Fibroblast of lung (primary cell): Measurements from ENCODE around the gene CRTC1. TPM values are rescaled to one million over a fixed set of nuclear protein-coding genes. Genes with fewer than 3 reads are reported as not detected.

Experiments used
- DNase-seq, 2 donors: peaks; one replicate each; pipeline versions ENCODE4 v3.0.0 to v3.0.0-alpha.2; 2010; ENCODE audit warnings: low read depth in 2 of 2
- H2AFZ ChIP-seq: 2 replicates; pipeline ENCODE4 v1.5.1; 2012; ENCODE audit warnings: low read length, control low read depth, inconsistent platforms
- H3K27ac ChIP-seq: 2 replicates; pipeline ENCODE4 v1.5.1; 2011; ENCODE audit warnings: low read length, control low read depth; ENCODE audit not compliant: insufficient read depth
- H3K27me3 ChIP-seq: 2 replicates; pipeline ENCODE4 v1.5.1; 2011; ENCODE audit warnings: mild to moderate bottlenecking, low read length; ENCODE audit not compliant: control insufficient read depth, insufficient read depth
- H3K36me3 ChIP-seq: 2 replicates; pipeline ENCODE4 v1.5.1; 2011; ENCODE audit warnings: low read length; ENCODE audit not compliant: control insufficient read depth, insufficient read depth
- H3K4me1 ChIP-seq: 2 replicates; pipeline ENCODE4 v1.5.1; 2011; ENCODE audit warnings: low read length; ENCODE audit not compliant: control insufficient read depth, insufficient read depth; ENCODE audit errors: extremely low read depth
- H3K4me2 ChIP-seq: 2 replicates; pipeline ENCODE4 v1.5.1; 2011; ENCODE audit warnings: low read length, control low read depth; ENCODE audit not compliant: insufficient read depth; ENCODE audit errors: extremely low read depth
- H3K4me3 ChIP-seq, 4 experiments: fragments of 200-600 bp in 1 of 4; sonication (generic) in 1 of 4; replicated peaks in 1 of 4; 2 replicates each; pipeline ENCODE4 v1.5.1; 2011 to 2016; ENCODE audit warnings: low read length in 4 of 4, low read depth in 3 of 4, mild to moderate bottlenecking in 3 of 4, control low read depth in 2 of 4, inconsistent platforms in 1 of 4, mixed read lengths in 1 of 4; ENCODE audit not compliant: insufficient read depth in 1 of 4; ENCODE audit errors: control extremely low read depth in 1 of 4
- H3K79me2 ChIP-seq: 2 replicates; pipeline ENCODE4 v1.5.1; 2012; ENCODE audit warnings: mild to moderate bottlenecking, low read length, inconsistent platforms; ENCODE audit not compliant: control insufficient read depth, insufficient read depth
- H3K9ac ChIP-seq: 2 replicates; pipeline ENCODE4 v1.5.1; 2011; ENCODE audit warnings: mild to moderate bottlenecking, low read length, control low read depth; ENCODE audit not compliant: insufficient read depth
- H3K9me3 ChIP-seq: 2 replicates; pipeline ENCODE4 v1.5.1; 2012; ENCODE audit warnings: low read depth, low read length; ENCODE audit not compliant: control insufficient read depth, insufficient read depth
- H4K20me1 ChIP-seq: 2 replicates; pipeline ENCODE4 v1.5.1; 2011; ENCODE audit warnings: low read length; ENCODE audit not compliant: control insufficient read depth, insufficient read depth; ENCODE audit errors: extremely low read depth
- EZH2 ChIP-seq: IDR thresholded peaks from 2 replicates; pipeline ENCODE4 v1.5.1; 2012; ENCODE audit warnings: low read length, control low read depth, mild to moderate bottlenecking; ENCODE audit errors: missing control alignments
- polyA plus RNA-seq, 2 donors: library from polyadenylated mRNA; depleted of rRNA in 1 of 2; stranded (reverse) in 1 of 2; unstranded in 1 of 2; fragments of >200 nt; gene quantifications; 2 replicates each; pipeline ENCODE4 v1.2.1, GENCODE V29; 2011 to 2012; ENCODE audit warnings: missing spikeins in 1 of 2
- total RNA-seq: library from RNA; depleted of rRNA; stranded (reverse); fragments of >200 nt; gene quantifications from 2 replicates; pipeline ENCODE4 v1.2.1, GENCODE V29; 2014
- TF ChIP-seq, protein P1 (sequence below), 2 donors: IDR thresholded peaks in 1 of 2; conservative IDR thresholded peaks in 1 of 2; 1 replicate in 1 of 2; 2 replicates in 1 of 2; pipeline ENCODE4 v1.5.1; 2011 to 2012; ENCODE audit warnings: low read length in 2 of 2, control low read depth in 1 of 2, inconsistent platforms in 1 of 2, low read depth in 1 of 2, mild to moderate bottlenecking in 1 of 2

Gene CRTC1
- total and polyA plus RNA-seq, 2 donors (not counting 1 experiment from before 2014, with no cell fraction given), result 1.2 to 2.0 TPM

GRCh38 chr19:18709546-18709945 is 26.1 kb downstream of the CRTC1 start:
- no peak overlapping the region for H3K4me3 ChIP-seq
- DNase-seq, result no peak
- no peaks in the 10 kb centered on the region for H4K20me1 ChIP-seq
- H3K36me3 ChIP-seq, result no peaks in the 10 kb centered on the region
- no peak overlapping the region for H3K9ac ChIP-seq
- H3K27ac ChIP-seq, result no peak overlapping the region
- no peaks in the 10 kb centered on the region for H3K9me3 ChIP-seq
- H3K79me2 ChIP-seq, result no peaks in the 10 kb centered on the region
- no peak overlapping the region for H3K4me2 ChIP-seq
- no peak overlapping the region for H2AFZ ChIP-seq
- peaks cover 2% of the 10 kb centered on the region for H3K4me1 ChIP-seq
- H3K27me3 ChIP-seq, result no peaks in the 10 kb centered on the region
- TF ChIP-seq, protein P1, sequence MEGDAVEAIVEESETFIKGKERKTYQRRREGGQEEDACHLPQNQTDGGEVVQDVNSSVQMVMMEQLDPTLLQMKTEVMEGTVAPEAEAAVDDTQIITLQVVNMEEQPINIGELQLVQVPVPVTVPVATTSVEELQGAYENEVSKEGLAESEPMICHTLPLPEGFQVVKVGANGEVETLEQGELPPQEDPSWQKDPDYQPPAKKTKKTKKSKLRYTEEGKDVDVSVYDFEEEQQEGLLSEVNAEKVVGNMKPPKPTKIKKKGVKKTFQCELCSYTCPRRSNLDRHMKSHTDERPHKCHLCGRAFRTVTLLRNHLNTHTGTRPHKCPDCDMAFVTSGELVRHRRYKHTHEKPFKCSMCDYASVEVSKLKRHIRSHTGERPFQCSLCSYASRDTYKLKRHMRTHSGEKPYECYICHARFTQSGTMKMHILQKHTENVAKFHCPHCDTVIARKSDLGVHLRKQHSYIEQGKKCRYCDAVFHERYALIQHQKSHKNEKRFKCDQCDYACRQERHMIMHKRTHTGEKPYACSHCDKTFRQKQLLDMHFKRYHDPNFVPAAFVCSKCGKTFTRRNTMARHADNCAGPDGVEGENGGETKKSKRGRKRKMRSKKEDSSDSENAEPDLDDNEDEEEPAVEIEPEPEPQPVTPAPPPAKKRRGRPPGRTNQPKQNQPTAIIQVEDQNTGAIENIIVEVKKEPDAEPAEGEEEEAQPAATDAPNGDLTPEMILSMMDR (conservative IDR thresholded peaks at IDR 0.05 in 1 of 2, IDR thresholded peaks at IDR 0.05 in 1 of 2; ENCODE audit: low read depth in 1 of 2, low read length in 2 of 2), result no peak
- no peak for TF ChIP-seq EZH2

DNA sequence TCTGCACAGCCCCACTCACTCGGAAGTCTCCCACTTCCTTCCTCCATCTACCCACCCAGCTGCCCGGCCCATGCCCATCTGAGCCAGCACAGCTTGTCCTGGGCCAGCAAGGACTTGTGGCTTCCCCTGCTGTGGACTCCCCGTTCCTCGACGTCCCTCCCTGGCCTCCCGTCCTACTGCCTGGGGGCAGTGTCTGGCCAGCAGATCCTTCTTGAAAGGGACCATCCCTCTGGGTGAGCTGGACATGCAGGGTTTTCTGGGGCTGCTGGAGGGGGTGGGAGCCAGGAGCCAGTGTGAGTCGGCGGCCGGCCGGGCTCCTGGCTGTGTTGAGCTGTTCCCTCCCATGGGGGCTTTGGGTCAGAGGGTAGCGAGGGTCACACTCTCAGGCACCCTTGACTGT is 26.7 kb downstream of the CRTC1 start:
- Histone ChIP-seq H3K4me3 (no peak overlapping the region), H3K4me2 (no peak overlapping the region), H4K20me1 (no peaks in the 10 kb centered on the region), H3K79me2 (no peaks in the 10 kb centered on the region), H3K36me3 (no peaks in the 10 kb centered on the region), H3K9me3 (no peaks in the 10 kb centered on the region), H3K9ac (no peak overlapping the region), H3K4me1 (peaks cover 2% of the 10 kb centered on the region), H2AFZ (no peak overlapping the region), H3K27me3 (no peaks in the 10 kb centered on the region), H3K27ac (no peak overlapping the region)
- no peak for DNase-seq
- no peak for TF ChIP-seq EZH2
- TF ChIP-seq, protein P1 (conservative IDR thresholded peaks at IDR 0.05 in 1 of 2, IDR thresholded peaks at IDR 0.05 in 1 of 2; ENCODE audit: low read depth in 1 of 2, low read length in 2 of 2), result no peak

DNA sequence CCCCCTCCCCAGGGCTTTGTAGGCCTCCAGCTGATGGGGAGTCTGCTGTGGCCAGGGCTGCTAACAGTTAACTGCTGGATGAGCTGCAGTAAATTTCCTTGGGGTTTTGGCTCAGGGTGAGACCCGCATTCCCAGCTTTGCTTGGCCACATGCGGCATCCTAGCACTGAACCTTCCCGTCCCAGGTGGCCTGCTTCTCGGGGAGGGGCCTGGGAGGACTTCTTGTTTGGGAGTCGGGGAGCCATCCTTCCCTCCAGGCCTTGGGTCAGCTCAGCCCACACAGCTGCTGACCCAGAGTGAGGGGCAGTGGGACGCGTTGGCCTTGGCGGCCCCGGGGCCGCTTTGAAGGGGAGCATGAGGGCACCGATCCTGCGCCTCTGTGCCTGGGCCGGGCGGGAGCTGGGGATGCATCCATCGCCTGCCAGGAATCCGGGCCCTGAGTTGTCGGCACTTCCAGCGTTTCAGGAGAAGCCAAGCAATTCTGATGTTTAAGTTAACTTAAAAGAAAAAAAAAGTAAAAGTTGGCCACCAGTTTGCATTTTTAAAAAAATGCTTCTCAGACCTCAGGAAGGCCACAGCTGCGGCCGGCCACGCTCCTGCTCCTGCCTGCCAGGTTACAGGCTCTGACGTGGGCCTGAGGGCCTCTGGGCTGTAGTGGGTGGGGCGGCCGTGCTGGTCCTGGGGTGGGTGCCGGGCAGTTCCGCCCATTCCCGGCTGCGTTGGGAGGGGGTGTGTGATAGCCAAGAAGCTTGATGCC is 27.7 kb downstream of the CRTC1 start:
- Histone ChIP-seq H2AFZ (no peak overlapping the region), H3K9ac (peak overlapping the region; percentile 37), H3K79me2 (no peaks in the 10 kb centered on the region), H4K20me1 (no peaks in the 10 kb centered on the region), H3K4me1 (peaks cover 2% of the 10 kb centered on the region), H3K4me3 (no peak overlapping the region), H3K36me3 (no peaks in the 10 kb centered on the region), H3K4me2 (peak overlapping the region; percentile 51), H3K27me3 (no peaks in the 10 kb centered on the region), H3K9me3 (no peaks in the 10 kb centered on the region), H3K27ac (peak overlapping the region; percentile 37)
- peak; percentile 50 to 87 for DNase-seq
- no peak for TF ChIP-seq EZH2
- TF ChIP-seq, protein P1 (conservative IDR thresholded peaks at IDR 0.05 in 1 of 2, IDR thresholded peaks at IDR 0.05 in 1 of 2; ENCODE audit: low read depth in 1 of 2, low read length in 2 of 2), result no peak
